ENCODE measurements around the gene PRRG4.

The PRRG4 gene

GRCh38 chr11:32843544-32843943 is 13.8 kb downstream of the PRRG4 start:
- no peak for TF ChIP-seq CTCF (conservative IDR thresholded peaks at IDR 0.05)

GRCh38 chr11:32847511-32847910 is 17.8 kb downstream of the PRRG4 start:
- no peak overlapping the region for H3K27ac ChIP-seq
- no peak for TF ChIP-seq CTCF (conservative IDR thresholded peaks at IDR 0.05)

More at GRCh38 chr11:32843544-32843943, 13.8 kb downstream of the PRRG4 start:
- H3K27ac ChIP-seq, result no peak overlapping the region

DNA sequence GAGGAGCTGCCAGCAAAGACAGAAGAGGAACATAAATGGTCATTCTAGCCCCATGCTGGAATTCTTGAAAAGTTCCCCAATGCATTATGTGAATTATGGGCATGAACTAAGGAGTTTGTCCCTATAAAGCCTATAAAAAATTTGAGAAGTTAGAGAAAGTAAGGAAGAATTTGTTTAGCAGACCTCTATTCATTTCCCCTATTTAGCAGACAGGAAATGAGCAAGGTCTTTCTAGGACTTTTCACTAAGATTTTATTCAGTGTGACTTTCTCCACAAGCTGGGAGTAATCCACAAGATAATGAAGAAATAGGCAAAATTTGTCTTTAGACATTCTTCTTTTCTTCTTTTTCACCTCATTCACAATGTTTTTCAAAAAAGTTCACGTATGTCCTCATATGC is 20.0 kb downstream of the PRRG4 start:
- TF ChIP-seq CTCF (conservative IDR thresholded peaks at IDR 0.05), result no peak
- H3K27ac ChIP-seq, result no peak overlapping the region

GRCh38 chr11:32851251-32851650 is 21.5 kb downstream of the PRRG4 start:
- no peak overlapping the region for H3K27ac ChIP-seq
- no peak for TF ChIP-seq CTCF (conservative IDR thresholded peaks at IDR 0.05)

DNA sequence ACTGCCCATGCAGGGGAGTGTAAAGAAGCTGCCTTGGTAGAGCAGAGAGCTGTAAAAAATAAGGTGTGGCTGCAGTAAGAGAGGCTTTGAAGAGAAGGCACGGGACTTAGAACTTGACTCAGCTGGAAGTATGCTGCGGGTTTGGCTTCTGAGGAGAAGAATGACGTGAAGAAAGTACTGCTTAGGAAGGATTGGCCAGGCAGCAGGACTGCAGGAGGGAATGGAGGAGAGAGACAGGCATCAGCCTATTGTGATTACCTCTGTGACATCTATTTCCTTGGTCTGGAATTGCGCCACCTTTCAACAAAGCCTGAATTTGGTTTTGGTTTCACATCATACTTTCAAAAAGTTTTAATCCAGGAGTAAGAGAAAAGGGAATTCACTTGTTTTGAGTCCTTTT is 22.5 kb downstream of the PRRG4 start:
- TF ChIP-seq CTCF (conservative IDR thresholded peaks at IDR 0.05), result no peak
- no peak overlapping the region for H3K27ac ChIP-seq

DNA sequence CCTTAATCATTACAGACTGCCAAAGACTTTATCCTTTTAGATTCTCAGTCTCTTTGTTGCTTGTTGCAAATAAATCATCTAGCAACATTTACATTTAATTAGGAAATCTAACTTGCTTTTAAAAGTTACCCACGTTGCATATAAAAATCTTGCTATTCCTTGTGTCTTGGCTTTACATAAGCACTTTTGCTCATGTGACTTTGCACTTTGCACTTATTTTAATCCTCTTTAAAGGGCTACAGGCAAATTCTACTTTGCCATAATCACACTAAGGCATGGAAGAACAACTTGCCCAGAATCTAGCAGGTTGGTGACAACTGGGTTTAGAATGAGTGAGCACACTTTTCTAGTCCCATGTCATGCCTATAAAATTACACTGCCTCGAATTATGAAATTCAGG is 25.9 kb downstream of the PRRG4 start:
- no peak overlapping the region for H3K27ac ChIP-seq
- no peak for TF ChIP-seq CTCF (conservative IDR thresholded peaks at IDR 0.05)

GRCh38 chr11:32858731-32859130 is 29.0 kb downstream of the PRRG4 start:
- TF ChIP-seq CTCF (conservative IDR thresholded peaks at IDR 0.05), result no peak; the same call in 1 of the 2 replicates
- no peak overlapping the region for H3K27ac ChIP-seq

Measured in VCaP (cell line).